ENCODE data around the gene UMOD.
"Not testable (repeated sequence)": the region's sequence is repeated elsewhere in the genome, so short reads cannot be mapped to it uniquely, and the experiment has no call there.

The UMOD gene

GRCh38 chr16:20321671-20322070 lies 30.8 kb downstream of the UMOD start:
- DNase-seq (ENCODE audit: low read depth in 2 of 2): no peak

DNA sequence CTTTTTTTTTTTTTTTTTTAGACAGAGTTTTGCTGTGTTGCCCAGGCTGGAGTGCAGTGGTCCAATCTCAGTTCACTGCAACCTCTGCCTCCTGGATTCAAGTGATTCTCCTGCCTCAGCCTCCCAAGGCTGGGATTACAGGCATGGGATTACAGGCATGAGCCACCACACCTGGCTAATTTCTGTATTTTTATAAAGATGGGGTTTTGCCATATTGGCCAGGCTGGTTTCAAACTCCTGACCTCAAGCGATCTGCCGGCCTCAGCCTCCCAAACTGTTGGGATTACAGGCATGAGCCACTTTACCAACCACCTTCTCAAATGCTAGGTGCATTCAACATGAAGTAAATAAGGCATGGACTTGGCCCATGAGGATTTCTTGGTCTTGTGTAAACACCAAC lies 31.5 kb downstream of the UMOD start:
- DNase-seq (ENCODE audit: low read depth in 2 of 2): not testable (repeated sequence)

GRCh38 chr16:20320592-20320991 lies 31.9 kb downstream of the UMOD start:
- no peak for DNase-seq (ENCODE audit: low read depth in 2 of 2)

DNA sequence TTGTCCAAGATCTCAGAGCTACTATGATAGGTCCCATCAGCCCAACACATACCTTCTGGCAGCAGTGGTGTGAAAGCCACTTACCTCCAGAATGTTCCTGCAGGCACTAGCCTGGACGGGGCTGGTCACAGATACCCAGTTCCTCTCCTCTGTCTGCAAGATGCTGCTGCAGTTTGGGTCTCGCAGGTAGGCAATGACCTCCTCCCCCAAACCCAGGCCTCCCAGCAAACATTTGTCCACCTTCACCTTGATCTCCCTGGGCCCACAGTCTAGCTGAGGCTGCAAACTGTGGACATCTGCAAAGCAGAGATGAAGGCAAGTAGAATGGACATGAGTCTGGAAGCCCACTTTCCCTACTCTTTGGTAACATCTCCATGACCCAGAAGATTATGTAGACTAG lies 32.3 kb downstream of the UMOD start:
- DNase-seq (ENCODE audit: low read depth in 2 of 2): no peak

DNA sequence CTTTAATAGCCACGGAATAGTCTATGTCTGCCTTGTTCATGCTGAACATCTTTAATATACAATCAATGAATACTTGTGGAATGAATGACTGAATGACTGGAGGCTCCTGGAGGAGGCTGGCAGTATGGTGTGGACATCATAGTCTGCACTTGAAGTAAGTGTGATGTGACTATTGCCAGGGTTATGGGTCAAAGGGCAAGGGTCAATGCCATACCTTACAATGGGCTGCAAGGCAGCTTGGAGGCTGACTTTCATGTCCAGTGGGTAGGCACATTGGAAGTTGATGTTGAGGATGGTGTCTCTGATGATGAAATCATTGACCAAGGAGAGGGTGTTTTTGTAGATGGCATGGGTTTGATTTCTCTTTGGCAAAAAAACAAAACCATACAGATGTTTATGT lies 33.1 kb downstream of the UMOD start:
- DNase-seq (ENCODE audit: low read depth in 2 of 2): no peak

- no peak for DNase-seq (ENCODE audit: low read depth in 2 of 2)
Observed at GRCh38 chr16:20318437-20318836, 34.1 kb downstream of the UMOD start.

DNA sequence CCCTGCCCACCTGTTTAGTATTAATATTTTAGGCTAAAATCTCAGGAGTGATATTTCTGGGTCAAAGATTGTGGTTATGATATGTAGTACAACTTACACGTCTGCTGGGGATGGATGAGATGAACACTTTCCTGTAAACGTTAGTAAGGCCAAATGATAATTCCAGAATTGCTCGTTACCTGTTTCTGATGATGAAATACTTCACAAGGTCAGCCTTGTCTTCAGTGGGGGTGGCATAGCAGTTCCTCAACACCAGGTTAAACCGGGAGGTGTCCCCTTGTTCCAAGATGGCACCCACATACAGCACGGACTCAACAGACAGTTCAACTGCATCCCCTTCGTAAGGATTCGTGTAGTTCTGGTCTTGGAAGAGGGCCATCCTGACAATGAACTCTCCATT lies 34.5 kb downstream of the UMOD start:
- no peak for DNase-seq (ENCODE audit: low read depth in 2 of 2)

GRCh38 chr16:20317117-20317516 lies 35.4 kb downstream of the UMOD start:
- no peak for DNase-seq (ENCODE audit: low read depth in 2 of 2)

GRCh38 chr16:20316715-20317114 lies 35.8 kb downstream of the UMOD start:
- no peak for DNase-seq (ENCODE audit: low read depth in 2 of 2)

GRCh38 chr16:20315764-20316163 lies 36.8 kb downstream of the UMOD start:
- DNase-seq (ENCODE audit: low read depth in 2 of 2): no peak

- no peak for DNase-seq (ENCODE audit: low read depth in 2 of 2)
Observed at GRCh38 chr16:20314575-20314974, 37.9 kb downstream of the UMOD start.

DNA sequence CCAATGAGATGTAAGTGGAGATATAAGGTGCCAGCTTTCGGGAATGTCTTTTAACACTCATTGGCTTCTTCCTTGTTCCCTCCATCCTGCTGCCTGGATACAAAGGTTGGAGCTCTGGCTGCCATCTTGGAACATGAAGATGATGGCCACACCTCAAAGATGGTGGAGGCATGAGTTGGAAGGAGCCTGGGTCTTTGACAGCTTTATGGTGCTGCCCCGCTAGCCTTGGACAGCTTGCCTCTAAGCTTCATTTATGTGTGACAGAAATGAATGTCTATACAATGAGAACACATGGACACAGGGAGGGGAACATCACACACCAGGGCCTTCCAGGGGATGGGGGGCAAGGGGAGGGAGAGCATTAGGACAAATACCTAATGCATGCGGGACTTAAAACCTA lies 38.8 kb downstream of the UMOD start:
- DNase-seq (ENCODE audit: low read depth in 2 of 2): no peak

DNA sequence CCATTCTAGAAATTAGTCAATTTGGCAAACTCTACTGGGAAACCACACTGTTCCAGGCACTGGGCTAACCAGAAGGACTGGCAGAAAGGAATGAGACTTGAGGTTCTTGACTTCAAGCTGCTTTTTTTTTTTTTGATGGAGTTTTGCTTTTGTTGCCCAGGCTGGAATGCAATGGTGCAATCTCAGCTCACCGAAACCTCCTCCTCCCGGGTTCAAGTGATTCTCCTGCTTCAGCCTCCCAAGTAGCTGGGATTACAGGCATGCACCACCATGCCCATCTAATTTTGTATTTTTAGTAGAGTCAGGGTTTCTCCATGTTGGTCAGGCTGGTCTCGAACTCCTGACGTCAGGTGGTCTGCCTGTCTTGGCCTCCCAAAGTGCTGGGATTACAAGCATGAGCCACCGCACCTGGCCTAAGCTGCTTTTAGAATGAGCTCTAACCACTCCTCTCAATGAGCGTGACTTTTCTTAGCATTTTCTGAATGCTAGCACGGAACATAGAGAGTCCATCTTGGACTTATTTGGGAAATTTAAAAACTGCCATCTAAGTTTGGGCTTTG lies 39.9 kb downstream of the UMOD start:
- not testable (repeated sequence) for DNase-seq (ENCODE audit: low read depth in 2 of 2)

DNA sequence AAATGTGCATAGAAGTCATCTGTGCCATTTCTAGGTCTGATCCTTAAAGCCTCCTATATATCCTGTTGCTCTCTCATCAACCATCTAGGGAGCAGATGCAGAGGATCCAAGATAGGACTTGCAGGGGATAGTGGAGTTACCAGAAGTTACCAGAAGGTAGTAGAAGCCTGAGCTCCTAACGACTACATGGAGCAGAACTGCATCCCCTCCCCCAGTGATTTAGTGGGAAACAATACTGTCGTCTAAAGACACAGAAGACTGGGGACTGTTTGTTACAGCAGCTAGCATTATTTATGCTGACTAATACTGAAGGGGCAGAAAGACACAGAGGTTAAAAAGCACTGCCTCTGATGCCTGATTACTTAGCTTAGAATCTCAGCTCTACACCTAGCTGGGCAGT lies 41.0 kb downstream of the UMOD start:
- no peak for DNase-seq (ENCODE audit: low read depth in 2 of 2)

DNA sequence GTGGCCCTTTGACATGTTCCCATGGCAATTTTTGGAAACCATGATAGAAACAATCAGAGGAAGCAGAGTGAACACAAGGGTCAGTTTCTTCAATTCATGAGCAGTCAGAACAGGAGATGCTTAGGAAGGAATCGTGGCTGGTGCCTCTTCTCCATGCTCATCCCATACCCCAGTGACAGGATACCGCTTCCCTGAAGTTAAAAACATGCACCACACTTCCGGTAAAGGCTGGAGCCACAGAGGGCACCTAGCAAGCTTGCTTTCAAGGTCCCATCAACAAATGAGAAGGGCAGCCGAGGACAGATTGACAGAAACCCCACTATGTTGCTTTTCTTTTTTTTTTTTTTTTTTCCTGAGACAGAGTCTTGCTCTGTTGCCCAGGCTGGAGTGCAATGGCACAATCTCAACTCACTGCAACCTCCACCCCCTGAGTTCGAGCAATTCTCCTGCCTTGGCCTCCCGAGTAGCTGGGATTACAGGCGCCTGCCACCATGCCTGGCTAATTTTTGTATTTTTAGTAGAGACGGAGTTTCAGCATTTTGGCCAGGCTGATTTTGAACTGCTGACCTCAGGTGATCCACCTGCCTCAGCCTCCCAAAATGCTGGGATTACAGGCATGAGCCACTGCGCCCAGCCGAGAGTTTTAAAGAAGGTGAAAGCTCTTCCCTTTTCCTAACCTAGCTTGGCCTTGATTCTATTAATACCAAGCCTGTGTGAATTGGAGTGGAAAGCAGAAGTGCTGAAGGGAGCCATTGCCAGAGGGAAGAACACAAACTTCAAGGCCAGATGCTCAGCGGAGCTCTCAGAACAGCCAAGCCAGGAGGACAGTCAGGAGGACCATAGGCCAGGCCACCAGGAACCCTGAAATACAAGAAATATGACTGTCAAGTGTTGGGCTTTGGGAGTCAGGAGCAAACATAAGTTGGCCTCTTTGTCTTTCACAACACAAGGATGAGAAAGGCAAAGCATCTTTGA lies 41.8 kb downstream of the UMOD start:
- DNase-seq (ENCODE audit: low read depth in 2 of 2): no peak

DNA sequence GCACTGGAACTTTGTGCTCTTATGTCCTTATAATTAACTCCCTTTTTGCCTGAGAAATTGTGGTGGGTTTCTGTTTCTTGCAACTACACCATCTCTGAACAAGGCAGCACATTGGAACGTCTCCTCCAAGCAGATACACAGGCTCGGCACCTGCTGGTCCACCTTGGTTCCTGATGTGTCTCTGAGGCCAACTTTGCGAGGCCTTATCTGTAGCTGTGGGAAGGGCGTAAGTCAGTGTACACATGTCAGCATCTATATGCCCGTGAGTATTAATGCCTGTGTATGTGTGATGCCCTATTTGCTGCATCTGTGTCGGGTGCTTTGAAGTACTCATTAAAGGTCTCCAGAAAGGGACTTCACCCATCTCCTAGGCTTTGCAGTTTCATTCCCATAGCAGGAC lies 42.7 kb downstream of the UMOD start:
- no peak for DNase-seq (ENCODE audit: low read depth in 2 of 2)

DNA sequence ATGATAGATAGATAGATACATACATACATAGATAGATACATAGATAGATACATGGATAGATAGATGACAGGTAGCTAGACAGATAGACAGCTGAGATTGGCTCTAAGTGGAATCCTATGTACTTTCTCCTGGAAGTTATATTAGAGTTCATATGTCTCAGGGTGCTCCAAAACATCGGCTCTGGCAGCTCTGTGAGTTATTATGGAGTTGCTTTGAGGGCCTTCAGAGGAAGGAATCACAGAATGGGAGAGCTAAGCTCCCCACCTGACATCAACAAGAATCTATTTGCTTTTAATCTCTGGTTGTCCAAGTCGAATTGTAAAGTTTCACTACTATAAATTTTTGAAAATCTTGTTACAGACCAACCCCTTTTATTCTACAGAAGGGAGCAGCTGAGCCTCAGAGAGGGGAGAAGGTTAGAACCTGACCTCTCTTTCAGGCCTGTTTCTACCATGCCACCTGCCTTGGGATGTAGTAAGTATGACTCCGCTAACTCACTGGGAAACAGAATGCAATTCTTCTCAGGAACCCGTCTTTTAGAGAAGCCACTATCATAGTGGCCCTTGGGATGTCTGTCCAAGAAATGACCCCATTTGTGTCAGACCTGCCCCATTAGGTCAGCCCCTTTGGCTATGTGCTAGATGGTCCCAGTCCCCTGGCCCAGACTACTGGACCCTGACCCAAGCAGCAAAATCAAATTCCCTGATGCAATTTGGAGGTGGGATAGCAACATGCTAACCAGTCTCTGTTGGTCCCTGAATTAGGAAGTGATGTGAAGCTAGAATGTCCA lies 43.5 kb downstream of the UMOD start:
- DNase-seq (ENCODE audit: low read depth in 2 of 2): no peak

GRCh38 chr16:20308266-20308665 lies 44.2 kb downstream of the UMOD start:
- DNase-seq (ENCODE audit: low read depth in 2 of 2): no peak

DNA sequence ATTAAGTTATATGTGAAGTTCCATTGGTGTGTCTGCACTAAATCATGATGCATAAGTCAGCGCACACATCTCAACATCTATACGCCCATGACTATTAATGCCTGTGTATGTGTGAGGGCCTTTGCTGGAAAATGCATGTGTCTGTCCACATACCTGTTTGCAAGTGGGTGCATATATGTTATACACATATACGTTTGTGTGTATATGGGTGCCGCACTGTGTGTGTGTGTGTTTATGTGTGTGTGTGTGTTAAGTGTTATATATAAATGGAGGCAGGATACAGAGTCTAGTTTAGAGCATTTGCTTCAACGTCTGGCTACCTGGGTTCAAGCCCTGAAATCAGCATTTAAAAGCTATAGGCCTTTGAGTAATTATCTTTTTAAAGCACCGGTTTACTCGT lies 44.7 kb downstream of the UMOD start:
- no peak for DNase-seq (ENCODE audit: low read depth in 2 of 2)

DNA sequence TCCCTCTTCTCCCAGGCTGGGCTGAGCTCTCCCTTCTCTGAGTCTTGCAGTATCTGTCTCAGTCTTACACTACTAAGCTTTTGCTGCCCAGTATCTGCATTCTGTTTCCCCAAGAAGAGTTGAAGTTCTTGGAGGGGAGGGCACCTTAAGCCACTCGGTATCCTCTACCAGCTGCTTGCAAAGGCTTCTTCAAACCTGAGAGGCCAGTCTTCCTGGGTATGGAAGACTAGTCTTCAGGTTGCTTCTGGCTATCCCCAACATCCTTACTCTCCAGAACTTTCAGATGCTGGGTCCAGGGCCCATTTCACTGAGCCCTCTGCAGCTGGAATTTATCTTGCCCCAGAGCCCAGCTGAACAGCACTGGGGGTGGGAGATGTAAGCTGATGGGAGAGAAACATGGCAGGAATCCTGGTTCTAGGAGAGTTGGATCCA lies 45.3 kb downstream of the UMOD start:
- DNase-seq (ENCODE audit: low read depth in 2 of 2): no peak

GRCh38 chr16:20306401-20306800 lies 46.1 kb downstream of the UMOD start:
- no peak for DNase-seq (ENCODE audit: low read depth in 2 of 2)

- DNase-seq (ENCODE audit: low read depth in 2 of 2): no peak
Observed at GRCh38 chr16:20303012-20303411, 49.5 kb downstream of the UMOD start.

DNA sequence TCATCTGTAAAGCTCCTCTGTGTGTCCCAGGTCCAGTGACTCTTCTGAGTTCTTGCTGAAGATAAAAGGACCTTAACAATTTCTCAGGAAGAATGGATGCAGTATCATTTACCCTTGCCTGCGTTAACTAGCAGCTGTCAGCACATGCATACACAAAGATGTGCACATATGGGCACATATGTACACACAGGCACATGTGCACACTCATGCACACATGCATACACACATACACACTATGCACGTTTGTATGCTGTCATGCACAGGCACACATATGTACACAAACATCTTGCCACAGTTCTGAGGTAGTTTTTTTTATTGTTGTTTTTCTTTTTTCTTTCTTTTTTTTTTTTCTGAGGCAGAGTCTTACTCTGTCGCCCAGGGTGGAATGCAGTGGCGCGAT lies 50.1 kb downstream of the UMOD start:
- DNase-seq (ENCODE audit: low read depth in 2 of 2): no peak
